ENCODE data around the gene ZP1. TPM values are rescaled to one million over a fixed set of nuclear protein-coding genes. Genes with fewer than 3 reads are reported as not detected.
"Not testable (repeated sequence)": the region's sequence is repeated elsewhere in the genome, so short reads cannot be mapped to it uniquely, and the experiment has no call there.

ZP1 gene
- total RNA-seq, 1 donor from 2014 or later = not detected

DNA sequence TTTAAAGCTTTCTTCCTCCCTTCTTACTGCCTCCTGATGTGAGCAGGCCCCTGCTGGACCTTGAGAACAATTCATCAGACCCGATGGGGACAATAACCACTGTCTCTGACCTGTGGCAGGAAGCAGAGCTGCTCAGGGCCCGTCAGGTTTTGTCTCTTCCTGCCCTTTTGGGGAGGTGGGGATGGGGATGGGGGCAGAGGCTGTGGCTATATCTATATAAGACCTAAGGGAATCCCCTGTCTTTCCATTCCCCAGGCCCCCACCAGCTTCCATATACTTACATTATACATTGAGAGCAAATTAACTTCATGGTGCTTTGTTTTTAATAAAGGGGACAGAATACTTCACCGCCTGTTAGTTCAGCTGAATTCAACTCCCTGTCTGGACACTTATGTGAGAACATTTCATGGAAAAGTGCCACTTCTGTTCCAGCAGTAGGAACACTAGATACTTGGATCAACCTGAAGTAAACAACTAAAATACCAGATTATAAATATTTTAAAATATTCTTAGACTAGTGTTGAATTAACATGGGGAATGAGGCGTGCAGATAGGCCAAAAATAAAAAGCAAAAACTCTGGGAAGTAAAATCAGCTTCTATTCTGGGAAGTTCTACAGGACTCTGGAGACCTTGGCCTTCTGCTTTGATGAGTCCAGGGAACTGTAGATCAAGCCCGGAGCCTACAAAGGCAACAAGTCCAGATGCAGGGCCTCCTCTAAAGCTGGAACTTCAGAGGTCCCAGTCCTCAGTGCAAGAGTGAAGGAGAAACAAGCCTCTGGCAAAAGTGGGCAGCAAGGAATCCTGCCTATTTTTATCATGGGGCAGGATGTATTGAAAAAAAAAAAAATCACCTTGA lies 11.1 kb downstream of the ZP1 start:
- no peak for ATAC-seq

DNA sequence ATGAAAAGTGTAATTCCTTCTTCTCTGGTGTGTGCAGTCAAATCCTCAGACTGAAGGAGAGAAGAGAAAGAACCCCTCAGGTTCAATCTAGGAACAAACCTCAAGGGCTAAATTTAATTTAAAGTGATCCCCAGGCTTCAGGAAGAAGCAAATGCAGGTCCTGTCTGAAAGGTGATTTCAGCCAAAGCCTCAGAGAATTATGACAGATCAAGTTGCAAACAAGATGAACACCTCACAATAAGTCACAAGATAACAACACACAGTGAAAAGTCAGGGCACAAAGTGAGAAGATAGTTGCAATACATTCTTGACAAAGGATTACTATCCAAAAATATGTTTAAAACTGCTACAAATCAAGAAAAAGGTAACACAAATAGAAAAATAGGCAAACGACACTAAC lies 11.8 kb downstream of the ZP1 start:
- no peak for ATAC-seq

DNA sequence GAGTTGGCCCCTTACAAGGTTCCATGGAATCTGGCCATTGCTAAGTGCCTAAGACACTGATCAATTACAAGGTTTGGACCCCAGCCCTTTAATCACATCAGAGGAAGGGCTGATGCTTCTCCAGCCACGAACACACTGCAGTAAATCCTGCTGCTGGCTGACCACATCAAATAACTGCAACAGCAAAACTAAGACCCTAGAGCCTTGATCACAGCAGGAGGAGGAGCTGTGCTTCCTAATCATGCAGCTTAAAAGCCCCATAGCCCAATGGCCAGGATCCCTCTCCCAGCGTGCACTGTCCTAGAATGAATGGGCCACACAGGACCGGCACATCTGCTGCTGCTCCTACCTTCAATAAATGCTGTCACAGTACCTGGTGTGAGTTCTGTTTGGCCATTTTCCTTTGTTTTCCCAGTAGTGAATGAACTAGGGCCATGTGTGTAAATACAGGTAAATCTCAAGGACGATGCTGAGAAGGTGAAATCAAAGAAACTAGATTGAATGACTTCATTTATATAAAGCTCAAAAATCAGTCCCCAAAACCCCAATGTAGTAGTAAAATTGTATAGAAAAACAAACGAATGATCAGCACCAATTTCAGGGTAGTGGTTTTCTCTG lies 12.7 kb downstream of the ZP1 start:
- ATAC-seq = no peak

GRCh38 chr11:60880643-60881282 lies 13.4 kb downstream of the ZP1 start:
- no peak for ATAC-seq

GRCh38 chr11:60887556-60887955 lies 20.2 kb downstream of the ZP1 start:
- peak; percentile 90 for ATAC-seq

DNA sequence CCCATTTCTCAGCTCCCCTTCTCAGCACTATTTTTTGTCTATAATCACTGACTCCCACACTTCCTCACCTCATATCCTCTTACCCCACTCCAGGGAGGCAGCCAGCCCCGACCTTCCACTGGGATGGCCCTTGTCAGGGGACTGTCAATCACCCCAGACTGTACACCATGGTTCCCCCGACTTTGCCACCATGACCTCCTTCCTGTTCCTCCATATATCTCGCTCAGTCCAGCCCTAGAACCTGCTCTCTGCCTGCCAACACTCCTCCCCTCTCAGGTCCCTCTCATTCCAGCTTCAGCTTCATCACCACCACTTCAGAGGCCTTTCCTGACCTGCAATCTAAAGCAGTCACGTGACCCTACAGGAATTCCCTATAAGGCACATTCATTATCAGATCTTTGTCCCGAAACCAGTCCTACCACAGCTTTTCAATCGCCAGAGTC lies 22.5 kb downstream of the ZP1 start:
- ATAC-seq = no peak

- ATAC-seq = no peak
Measured at GRCh38 chr11:60890696-60891095, 23.4 kb downstream of the ZP1 start.

GRCh38 chr11:60891103-60891741 lies 23.9 kb downstream of the ZP1 start:
- no peak for ATAC-seq

GRCh38 chr11:60895687-60896086 lies 28.3 kb downstream of the ZP1 start:
- no peak for ATAC-seq

GRCh38 chr11:60897496-60897895 lies 30.2 kb downstream of the ZP1 start:
- peak; percentile 47 for ATAC-seq

- peak; percentile 67 for ATAC-seq
Measured at GRCh38 chr11:60899046-60899936, 31.9 kb downstream of the ZP1 start.

- ATAC-seq = no peak
Measured at GRCh38 chr11:60899977-60900376, 32.6 kb downstream of the ZP1 start.

DNA sequence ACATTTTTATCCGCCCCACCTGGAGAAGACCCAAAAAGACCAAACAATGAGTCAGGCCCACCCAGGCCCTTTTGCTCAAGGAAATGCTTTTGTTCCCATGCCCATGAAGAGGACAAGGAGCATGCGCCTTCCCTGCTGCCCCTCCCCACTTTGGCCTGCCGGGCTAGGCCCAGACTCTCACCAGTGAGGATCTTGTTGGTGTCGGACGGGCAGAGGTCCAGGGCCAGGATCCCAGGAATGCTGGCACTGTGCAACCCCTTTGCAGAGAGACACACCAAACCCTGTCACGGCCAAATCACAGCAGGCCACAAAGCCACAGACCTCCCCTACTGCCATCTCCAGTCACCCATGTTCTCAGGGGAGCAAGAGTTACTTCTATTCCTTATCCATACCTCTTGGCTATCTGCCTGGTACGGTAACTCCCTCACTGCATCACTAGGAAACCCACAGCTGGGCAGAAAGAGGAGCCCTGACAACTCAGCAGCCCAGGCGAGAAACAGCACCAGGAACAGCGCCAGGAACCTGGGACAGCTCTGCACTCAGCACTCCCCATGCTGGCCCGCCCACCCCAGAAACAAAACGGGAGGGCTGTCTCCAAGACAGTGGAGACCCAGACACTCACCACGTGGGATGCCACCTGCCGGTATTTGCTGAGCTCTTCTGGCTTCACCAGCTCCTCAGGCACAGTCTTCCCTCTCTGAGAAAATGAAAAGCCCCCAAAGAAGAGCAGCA lies 33.5 kb downstream of the ZP1 start:
- no peak for ATAC-seq

DNA sequence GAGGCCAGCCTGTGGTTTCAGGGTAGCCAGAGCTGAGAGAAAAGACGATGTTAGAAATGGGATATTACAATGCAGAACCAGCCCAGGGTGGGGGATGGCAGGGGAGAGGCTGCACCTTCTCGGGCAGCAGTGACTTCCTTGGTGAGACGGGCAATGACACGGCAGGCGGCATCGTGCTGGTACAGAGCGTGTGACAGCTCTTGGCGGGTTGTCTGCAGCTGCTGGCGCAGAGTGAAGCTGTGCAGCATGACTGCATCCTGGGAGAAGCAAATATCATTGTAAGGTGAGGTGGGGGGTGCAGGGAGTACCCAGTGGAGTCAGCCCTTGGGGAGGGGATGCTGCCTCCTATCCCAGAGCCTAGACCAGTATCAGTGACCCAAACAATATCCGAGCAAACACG lies 35.3 kb downstream of the ZP1 start:
- ATAC-seq = no peak

DNA sequence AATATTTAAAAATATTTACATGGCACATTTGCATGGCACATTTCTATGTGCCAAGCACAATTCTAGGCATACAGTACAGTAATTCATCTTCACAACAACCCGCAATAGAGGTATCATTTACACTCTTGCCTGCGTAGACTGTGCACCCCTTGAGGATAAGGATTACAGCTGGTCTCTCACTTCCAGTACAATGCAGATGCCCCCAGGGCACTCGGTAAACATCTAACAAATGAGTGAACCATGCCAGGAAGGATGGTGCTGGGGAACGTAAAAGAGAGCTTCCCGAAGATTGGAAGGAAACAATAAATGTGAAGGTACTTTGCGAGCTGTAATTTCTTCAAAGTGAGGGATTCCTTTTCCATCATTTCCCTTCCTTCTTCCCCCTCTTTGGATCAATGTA lies 37.7 kb downstream of the ZP1 start:
- ATAC-seq = no peak

DNA sequence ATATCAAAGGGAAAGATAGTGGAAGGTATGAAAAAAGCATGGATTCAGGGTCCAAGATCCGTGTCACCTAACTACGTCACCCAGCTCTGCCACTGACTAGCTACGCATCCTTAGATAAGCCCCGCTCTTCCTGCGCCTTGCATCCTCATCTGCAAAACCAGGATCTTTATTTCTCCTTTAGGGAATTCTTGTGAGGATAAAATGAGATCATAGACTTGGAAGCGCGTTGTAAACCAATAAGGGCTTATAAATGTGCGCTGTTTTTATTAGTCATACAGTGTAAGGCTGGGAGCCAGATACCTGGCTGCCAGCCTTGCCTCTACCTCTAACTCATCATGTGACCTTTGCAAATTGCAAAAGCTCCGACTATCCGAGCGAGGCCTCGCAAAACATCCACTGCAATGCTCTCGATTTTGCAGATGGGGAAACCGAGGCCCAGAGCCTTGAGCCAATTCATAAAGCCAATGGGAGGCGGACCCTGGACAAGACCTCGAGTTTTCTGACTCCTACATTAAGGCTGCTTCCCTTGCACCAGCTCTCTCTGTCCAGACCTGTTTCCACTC lies 38.3 kb downstream of the ZP1 start:
- peak; percentile 74 for ATAC-seq

DNA sequence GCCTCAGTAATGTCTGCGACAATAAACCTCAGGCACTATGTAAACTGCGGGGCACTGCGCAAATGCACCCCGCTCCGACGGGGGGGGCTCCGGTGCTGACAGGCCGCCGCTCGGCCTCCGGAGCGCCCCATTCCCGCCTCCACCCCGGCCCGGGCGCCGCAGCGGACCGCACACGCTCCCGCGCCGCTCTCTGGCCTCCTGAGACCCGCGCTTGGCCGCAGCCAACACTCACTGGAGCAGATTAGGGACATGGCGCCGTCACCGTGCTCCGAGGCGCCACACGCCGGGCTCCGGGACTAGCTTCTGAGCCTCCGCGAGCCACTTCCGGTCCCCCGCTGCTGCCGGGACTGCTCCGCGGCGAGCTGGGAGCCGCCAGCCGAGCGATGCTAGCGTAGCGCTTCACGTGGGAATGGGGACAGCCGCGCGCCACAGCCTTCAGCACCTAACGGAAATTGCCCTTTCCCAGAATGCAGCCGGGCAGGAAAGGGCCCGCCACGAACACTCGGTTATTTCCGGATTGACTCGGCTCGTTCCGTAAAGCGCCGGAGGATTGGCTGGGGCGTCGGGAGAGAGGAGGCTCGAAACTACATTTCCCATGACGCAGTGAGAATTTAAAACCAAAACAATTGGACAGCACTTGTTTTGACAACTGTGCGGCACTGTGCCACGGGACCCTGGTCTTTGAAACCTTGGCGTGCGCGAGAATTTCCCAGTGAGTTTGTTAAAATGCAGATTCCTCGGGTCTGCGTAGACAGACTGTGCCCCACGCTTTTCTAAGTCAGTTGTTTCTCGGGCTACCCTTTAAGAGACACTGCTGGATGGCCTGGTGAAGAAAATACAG lies 39.0 kb downstream of the ZP1 start, which contains the start of gene PRPF19:
Gene PRPF19 (minus strand): TSS at position 454 of the 841 bp plus-strand sequence. CDS start 203 bp downstream, at position 251.
- peak; percentile 94 for ATAC-seq

- ATAC-seq = no peak
Measured at GRCh38 chr11:60908803-60909202, 41.5 kb downstream of the ZP1 start.

DNA sequence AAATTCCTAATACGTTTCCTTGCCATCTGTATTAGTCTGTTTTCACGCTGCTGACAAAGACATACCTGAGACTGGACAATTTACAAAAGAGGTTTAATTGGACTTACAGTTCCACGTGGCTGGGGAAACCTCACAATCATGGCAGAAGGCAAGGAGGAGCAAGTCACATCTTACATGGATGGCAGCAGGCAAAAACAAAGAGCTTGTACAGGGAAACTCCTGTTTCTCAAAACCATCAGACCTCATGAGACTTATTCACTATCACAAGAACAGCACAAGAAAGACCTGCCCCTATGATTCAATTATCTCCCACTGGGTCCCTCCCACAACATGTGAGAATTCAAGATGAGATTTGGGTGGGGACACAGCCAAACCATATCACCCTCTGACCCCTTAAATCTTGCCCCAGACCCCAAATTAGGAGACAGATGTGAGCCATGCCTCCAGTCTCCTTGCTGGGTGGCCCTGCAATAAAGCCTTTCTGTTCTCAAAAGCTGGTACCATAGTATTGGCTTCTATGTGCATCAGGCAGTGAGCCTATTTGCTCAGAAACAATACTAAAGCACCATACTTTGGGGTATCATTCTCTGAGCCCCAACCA lies 42.4 kb downstream of the ZP1 start:
- ATAC-seq = not testable (repeated sequence)
